ENCODE data around the gene CATSPER2.
"Not testable (repeated sequence)": the region's sequence is repeated elsewhere in the genome, so short reads cannot be mapped to it uniquely, and the experiment has no call there.

GRCh38 chr15:43593328-43594190, 55.1 kb downstream of the CATSPER2 start, which contains the start of gene CKMT1B:
- not testable (repeated sequence) for TF ChIP-seq CTCF, POLR2A (IDR thresholded peaks at IDR 0.05)

Data from body of pancreas (tissue), 4 donors.